Natural killer cell (primary cell): ENCODE results near the gene CHST11. TPM values are rescaled to one million over a fixed set of nuclear protein-coding genes. Genes with fewer than 3 reads are reported as not detected.
A peak's percentile ranks its signal among the peaks of the same experiment; 100 is the strongest.

Experiments
- ATAC-seq, 3 donors: fragments of 150-1000 bp in 2 of 3; fragments of 200-7000 bp in 1 of 3; cut with Tn5 transposase; 1 replicate in 1 of 3; 2 replicates in 2 of 3; pipeline ENCODE4 v1.10.0; 2021; ENCODE audit warnings: mild to moderate bottlenecking in 2 of 3, moderate library complexity in 2 of 3
- DNase-seq, 2 donors: peaks; one replicate each; pipeline versions ENCODE4 v3.0.0 to v3.0.0-alpha.2; 2013 to 2021; ENCODE audit warnings: mixed read lengths in 1 of 2
- H3K27ac ChIP-seq: one replicate; pipeline ENCODE4 v1.5.1; 2013; ENCODE audit warnings: mild to moderate bottlenecking, low read length
- H3K27me3 ChIP-seq: one replicate; pipeline ENCODE4 v1.6.1; 2013; ENCODE audit warnings: low read length; ENCODE audit not compliant: control insufficient read depth, insufficient read depth
- H3K36me3 ChIP-seq: one replicate; pipeline ENCODE4 v1.6.1; 2013; ENCODE audit warnings: low read length; ENCODE audit not compliant: control insufficient read depth, insufficient read depth
- H3K4me1 ChIP-seq: one replicate; pipeline ENCODE4 v1.6.1; 2013; ENCODE audit warnings: low read length; ENCODE audit not compliant: control insufficient read depth, insufficient read depth
- H3K4me3 ChIP-seq: one replicate; pipeline ENCODE4 v1.5.1; 2013; ENCODE audit warnings: low read length
- H3K9me3 ChIP-seq: one replicate; pipeline ENCODE4 v1.6.1; 2013; ENCODE audit warnings: low read length; ENCODE audit not compliant: control insufficient read depth, insufficient read depth
- H3K27ac Mint-ChIP-seq, 2 donors: one replicate each; pipeline ENCODE4 v1.8.0; 2022; ENCODE audit warnings: mild to moderate bottlenecking in 2 of 2, mixed read lengths in 2 of 2, moderate library complexity in 1 of 2
- H3K27me3 Mint-ChIP-seq, 2 donors: one replicate each; pipeline ENCODE4 v1.8.0; 2022; ENCODE audit warnings: low read depth in 2 of 2, mixed read lengths in 2 of 2
- H3K36me3 Mint-ChIP-seq: one replicate; pipeline ENCODE4 v1.8.0; 2022; ENCODE audit warnings: mixed read lengths
- H3K4me1 Mint-ChIP-seq, 2 donors: one replicate each; pipeline ENCODE4 v1.8.0; 2022; ENCODE audit warnings: mixed read lengths in 2 of 2
- H3K4me3 Mint-ChIP-seq: one replicate; pipeline ENCODE4 v1.8.0; 2022; ENCODE audit warnings: mild to moderate bottlenecking, moderate library complexity, mixed read lengths
- H3K9me3 Mint-ChIP-seq, 2 donors: one replicate each; pipeline ENCODE4 v1.8.0; 2022; ENCODE audit warnings: mixed read lengths in 2 of 2
- CTCF ChIP-seq: fragments of 200-600 bp; IDR thresholded peaks from one replicate; pipeline ENCODE4 v1.8.0; 2022; ENCODE audit warnings: antibody characterized with exemption
- WGBS: methylation state at CpG from one replicate; pipeline ENCODE4 v1.1.7; 2013; ENCODE audit warnings: missing lambda C conversion rate; ENCODE audit not compliant: insufficient coverage; 5-methylcytosine and 5-hydroxymethylcytosine counted together
- intact Hi-C: fragments of 100-400 bp; cut with micrococcal nuclease; formaldehyde crosslinking; loops from one replicate; pipeline ENCODE4 v1.14.2; 2022
- total RNA-seq, 4 donors: library from RNA; stranded (reverse); fragments of 120-200 nt in 1 of 4; gene quantifications; one replicate each; pipeline versions ENCODE4 v1.2.3 to v1.2.4, GENCODE V29; 2013 to 2022

CHST11 gene
- total RNA-seq, 3 donors from 2014 or later (not counting 1 experiment from before 2014, with no cell fraction given), result 85.3 to 118 (median 96.1) TPM

- H3K36me3 Mint-ChIP-seq, result no peaks in the 10 kb centered on the region
- Histone ChIP-seq H3K4me3 (peak overlapping the region; percentile 23), H3K9me3 (no peaks in the 10 kb centered on the region), H3K4me1 (peaks cover 71% of the 10 kb centered on the region), H3K27ac (peak overlapping the region; percentile 80), H3K36me3 (no peaks in the 10 kb centered on the region), H3K27me3 (no peaks in the 10 kb centered on the region)
- H3K27ac Mint-ChIP-seq, result peak overlapping the region; percentile 92 to 98
- TF ChIP-seq CTCF, result no peak
- peaks cover 86 to 87% of the 10 kb centered on the region in 2 donors for H3K4me1 Mint-ChIP-seq
- H3K27me3 Mint-ChIP-seq, result no peaks in the 10 kb centered on the region
- no peaks in the 10 kb centered on the region for H3K9me3 Mint-ChIP-seq
- DNase-seq (peak; percentile 35 to 75), ATAC-seq (peak; percentile 83 to 93 (median 91))
- intact Hi-C loops, result loop anchor here (2.0 kb wide), 1 partner anchor 16 kb away; no protein-coding TSS in a partner anchor
- 13% methylated on average over 8 of the region's 8 CpGs for WGBS
- H3K4me3 Mint-ChIP-seq, result peak overlapping the region; percentile 92
Measured at GRCh38 chr12:104478396-104479122, 21.8 kb downstream of the CHST11 start.

- no peaks in the 10 kb centered on the region for H3K9me3 ChIP-seq
- H3K9me3 Mint-ChIP-seq, result no peaks in the 10 kb centered on the region
- 94% methylated on average over 3 of the region's 3 CpGs for WGBS
- ATAC-seq, result no peak
- intact Hi-C loops, result loop anchor here (2.0 kb wide), 1 partner anchor 16 kb away; no protein-coding TSS in a partner anchor
- H3K27ac Mint-ChIP-seq, result peak overlapping the region; percentile 92 to 98
- TF ChIP-seq CTCF, result no peak
- peak overlapping the region; percentile 92 for H3K4me3 Mint-ChIP-seq
- H3K4me1 ChIP-seq, result peaks cover 72% of the 10 kb centered on the region
- peak overlapping the region; percentile 80 for H3K27ac ChIP-seq
- no peaks in the 10 kb centered on the region for H3K36me3 Mint-ChIP-seq
- no peaks in the 10 kb centered on the region for H3K36me3 ChIP-seq
- no peak for DNase-seq
- no peaks in the 10 kb centered on the region for H3K27me3 ChIP-seq
- H3K4me1 Mint-ChIP-seq, result peaks cover 86 to 87% of the 10 kb centered on the region in 2 donors
- H3K4me3 ChIP-seq, result no peak overlapping the region
- H3K27me3 Mint-ChIP-seq, result no peaks in the 10 kb centered on the region
Measured at GRCh38 chr12:104479123-104479662, 22.4 kb downstream of the CHST11 start.

GRCh38 chr12:104480012-104480411 is 23.3 kb downstream of the CHST11 start:
- ATAC-seq (no peak), DNase-seq (no peak)
- no peaks in the 10 kb centered on the region for H3K36me3 ChIP-seq
- Mint-ChIP-seq H3K27ac (peak overlapping the region; percentile 92 to 98), H3K4me3 (no peak overlapping the region), H3K27me3 (no peaks in the 10 kb centered on the region), H3K9me3 (no peaks in the 10 kb centered on the region), H3K36me3 (no peaks in the 10 kb centered on the region), H3K4me1 (peaks cover 89 to 90% of the 10 kb centered on the region in 2 donors)
- H3K4me3 ChIP-seq, result no peak overlapping the region
- no peaks in the 10 kb centered on the region for H3K9me3 ChIP-seq
- intact Hi-C loops, result no loop called here
- no peak overlapping the region for H3K27ac ChIP-seq
- no peak for TF ChIP-seq CTCF
- peaks cover 73% of the 10 kb centered on the region for H3K4me1 ChIP-seq
- no peaks in the 10 kb centered on the region for H3K27me3 ChIP-seq
- 100% methylated on average over 3 of the region's 3 CpGs for WGBS
